HG03469 (cell line): ENCODE results near the gene PRPF40A.

ENCODE experiments used
- ATAC-seq: cut with Tn5 transposase; IDR thresholded peaks from one replicate; pipeline ENCODE4 v1.9.1; 2021; ENCODE audit warnings: mild to moderate bottlenecking, moderate library complexity, moderate number of reproducible peaks; ENCODE audit not compliant: unreplicated experiment

PRPF40A gene

DNA sequence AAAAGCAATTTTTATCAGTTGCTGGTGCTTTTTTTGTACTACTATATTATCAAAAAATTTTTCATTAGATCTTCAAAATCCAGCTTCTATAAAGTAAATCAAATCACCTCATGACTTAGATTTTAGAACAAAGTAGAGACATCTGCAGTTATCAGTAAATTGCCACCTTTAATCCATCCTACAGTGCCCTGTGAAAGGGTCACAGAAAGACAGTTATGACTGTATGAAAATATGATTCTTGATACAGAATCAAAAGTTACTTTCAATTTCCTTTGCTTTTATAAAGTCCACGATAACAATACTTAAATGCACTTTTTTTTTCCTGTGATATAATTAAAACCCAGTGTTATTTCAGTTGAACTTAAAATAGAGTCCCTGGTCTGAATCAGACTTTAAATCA is 61.4 kb downstream of the PRPF40A start:
- ATAC-seq = no peak

DNA sequence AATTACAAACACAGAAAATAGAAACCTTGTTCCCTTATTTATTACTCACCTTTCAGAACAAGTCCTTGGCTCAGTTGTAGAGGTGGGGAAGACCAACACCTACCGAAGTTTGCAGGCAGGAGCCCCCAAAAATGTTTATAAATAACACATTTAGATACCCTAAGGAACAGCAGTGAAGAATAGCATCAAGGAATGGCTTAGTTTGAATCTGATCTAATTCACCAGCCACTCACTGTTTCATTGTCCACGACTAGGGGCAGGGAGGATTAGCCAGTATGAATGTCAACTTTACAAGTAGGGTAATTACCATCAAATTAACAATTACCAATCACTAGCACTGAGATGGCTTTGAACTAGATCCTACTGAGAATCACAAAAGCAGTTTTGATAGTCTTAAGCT is 65.4 kb downstream of the PRPF40A start:
- no peak for ATAC-seq

DNA sequence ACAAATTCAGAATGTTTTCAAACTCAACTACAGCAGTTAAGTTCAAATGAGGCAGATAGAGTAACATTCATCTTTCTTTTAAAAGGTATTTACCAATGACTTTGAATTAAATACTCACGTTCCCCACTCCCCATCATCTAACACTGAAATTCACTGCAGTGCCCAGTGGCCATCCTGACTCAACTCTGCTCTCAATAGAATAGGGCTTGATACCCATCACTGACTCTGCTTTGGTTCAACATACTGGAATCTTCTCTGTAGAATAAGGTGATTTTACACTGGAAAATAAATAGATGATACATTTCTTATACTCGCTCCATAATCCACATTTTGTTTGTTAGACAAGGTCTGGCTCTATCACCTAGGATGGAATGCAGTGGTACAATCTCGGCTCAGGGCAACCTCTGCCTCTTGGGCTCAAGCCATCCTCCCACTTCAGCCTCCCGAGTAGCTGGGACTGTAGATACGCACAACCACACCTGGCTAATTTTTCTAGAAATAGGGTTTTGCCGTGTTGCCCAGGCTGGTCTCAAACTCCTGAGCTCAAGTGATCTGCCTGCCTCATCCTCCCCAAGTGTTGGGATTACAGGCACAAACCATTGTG is 66.4 kb downstream of the PRPF40A start:
- ATAC-seq = no peak

DNA sequence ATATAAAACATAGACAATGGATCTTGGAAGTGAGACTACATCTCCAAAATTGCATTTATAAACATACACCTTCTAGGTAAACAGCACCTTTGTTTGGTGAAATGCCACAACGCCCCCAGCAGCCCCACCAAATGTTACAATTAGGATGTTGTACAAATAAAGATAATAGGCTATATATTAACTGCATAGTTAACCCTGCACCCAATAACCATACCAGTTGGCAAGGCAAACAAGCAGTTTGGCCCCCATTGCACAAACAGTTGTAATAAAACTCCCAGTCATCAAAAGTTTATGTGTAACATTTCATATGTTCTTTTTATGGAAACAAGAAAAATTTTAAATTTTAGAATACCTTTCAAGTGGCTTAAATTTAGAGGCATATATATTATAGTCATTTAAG is 67.3 kb downstream of the PRPF40A start:
- ATAC-seq = no peak

DNA sequence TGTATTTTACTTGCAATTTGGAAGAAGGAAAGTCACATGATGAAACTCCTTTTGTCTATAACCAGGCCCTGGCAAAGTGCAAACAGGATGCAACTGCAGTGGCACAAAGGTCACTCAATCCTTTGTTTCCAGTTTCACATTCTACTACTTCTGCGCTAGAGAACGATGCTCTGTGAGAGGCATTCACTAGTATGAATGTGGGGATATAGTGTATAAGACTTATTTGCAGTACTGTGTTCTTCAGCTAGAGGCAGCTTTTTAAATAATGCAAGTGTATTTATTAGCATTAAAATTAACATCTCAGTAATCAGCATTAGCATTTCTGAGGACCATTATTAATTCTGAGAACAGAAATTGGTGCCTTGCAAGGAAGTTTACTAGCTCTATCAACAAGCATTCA is 68.9 kb downstream of the PRPF40A start:
- ATAC-seq = no peak

DNA sequence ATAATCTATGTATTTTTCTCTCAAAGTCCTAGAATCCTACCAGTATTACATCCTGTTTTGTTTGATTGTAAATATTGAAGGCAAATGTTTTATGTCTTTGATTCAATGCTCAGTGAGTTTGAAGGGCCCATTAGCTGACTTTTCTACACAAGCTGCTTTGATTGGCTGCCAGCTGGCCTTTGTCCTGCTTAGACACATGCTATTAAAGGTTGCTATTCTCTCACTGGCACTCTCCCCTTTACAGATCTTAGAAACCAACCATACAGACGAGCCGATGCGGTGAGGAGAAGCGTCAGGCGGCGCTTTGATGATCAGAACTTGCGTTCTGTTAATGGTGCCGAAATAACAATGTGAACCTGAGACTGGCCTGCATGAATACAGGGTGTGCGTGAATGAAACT is 69.7 kb downstream of the PRPF40A start:
- no peak for ATAC-seq

DNA sequence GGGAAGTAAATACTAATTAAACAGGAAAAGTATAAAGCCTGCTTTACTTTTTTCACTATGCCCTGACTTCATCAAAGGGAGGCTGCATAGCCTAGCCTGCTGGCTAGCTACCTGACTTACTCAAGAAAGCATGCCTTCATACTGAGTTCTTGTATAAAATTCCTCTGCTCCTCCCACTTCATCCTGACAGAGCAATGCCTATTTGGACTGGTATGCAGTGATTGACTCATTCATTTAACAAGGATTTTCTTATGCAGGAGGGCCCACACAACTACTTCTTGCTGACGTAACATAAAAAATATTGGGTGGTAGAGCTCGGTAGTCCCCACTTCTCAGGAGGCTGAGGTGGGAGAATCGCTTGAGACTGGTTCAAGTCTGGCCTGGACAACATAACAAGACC is 70.5 kb downstream of the PRPF40A start:
- ATAC-seq = no peak

DNA sequence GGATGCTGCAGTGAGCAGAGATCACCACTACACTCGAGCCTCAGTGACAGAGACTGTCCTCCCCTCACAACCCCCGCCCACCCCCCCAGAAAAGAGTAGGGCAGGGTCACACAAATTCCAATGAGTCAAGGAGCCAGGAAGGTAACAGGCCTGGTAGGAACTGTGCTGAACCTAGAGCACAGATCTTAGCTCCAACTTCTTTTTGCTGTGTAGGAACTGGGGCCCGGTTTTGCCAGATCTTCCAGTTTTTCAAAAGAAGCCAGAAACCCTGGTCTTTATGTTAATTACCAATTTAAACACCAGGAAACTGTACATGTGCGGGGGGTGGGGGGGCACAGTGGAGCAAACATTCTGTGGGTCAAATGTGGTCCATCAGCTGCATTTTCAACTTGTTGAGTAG is 71.0 kb downstream of the PRPF40A start:
- no peak for ATAC-seq

DNA sequence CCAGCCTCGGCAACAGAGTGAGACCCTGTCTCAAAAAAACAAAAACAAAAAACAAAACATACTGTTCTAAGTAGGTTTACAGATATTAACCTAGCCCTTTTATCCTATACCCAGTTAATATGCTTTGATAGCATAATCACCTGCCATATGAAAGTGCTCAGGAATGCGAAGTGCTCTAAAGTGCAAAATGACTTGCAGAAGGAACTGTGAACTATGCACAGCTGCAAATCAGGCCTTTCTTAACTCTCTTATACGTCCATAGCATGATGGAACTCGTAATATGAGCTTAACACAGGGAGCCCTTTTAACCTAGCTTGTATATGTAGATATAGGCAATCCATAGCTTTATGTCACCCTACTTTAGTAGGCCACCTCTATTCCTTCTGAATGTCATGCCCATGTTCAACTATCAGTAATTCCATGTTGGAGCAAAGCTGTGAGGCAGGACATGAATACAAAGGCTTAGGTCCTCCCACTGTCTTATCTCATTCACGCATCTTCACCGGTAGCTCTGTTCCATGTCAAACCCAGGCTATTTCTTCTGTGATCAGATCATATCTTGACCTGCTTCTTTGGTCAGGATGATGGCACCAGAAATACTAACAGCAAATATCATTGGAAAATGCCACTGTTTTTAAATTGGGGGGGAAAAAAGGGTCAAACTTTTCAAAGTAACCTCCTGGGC is 72.9 kb downstream of the PRPF40A start:
- ATAC-seq = no peak

DNA sequence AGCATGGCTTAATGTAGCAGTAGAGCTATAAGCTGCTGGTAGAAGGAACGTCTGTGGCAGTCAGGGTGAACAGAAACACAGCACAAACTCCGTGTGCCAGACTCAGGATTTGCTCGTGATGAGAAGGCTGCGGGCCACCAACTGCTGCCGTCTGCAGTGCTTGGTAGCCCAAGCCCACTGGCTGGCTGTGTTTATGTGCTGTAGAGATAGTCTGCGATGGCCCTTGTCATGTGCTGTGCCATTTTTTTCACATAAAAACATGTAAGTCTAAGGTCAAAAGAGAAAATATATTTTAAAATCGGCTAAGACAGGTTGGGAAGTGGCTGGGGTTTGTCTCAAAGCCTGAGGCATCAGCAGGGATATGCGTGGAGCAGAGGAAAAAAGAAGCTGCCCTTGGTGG is 78.7 kb downstream of the PRPF40A start:
- no peak for ATAC-seq

DNA sequence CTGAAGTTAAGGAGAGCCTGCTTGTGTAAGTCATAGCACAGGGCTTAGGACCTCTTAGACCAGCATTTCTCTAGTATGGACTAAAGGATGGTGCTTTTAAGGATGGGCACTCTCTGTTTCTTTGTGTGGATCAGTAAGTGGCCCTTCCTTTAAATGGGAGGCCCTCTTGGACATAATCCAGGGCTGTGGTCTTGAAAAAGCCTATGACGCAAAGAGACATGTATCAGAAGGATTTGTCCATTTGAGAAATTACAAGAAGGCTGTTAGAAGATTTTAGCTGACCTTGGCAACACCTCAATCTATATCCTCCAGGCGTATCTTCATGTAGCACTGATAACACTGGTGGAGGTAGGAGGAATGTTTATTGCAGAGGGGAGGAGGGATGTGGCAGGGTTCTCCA is 79.2 kb downstream of the PRPF40A start:
- ATAC-seq = no peak

DNA sequence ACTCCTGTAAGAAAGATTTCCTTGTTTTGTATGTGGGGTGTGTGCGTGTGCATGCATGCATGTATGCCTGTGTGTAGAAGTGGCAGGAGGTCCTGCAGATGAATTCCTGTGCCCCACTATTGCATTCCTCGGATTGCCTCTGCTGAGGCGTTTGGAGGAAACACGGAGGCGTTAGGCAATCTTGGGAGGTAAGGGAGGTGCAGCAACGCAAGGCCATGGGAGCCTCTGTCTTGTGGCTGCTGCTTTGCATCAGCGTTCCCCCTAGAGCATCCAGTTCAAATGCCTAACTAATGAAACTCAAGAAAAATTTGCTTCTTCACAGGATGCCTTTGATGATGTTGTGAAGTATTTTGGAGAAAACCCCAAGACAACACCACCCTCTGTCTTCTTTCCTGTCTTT is 80.0 kb downstream of the PRPF40A start:
- ATAC-seq = no peak

DNA sequence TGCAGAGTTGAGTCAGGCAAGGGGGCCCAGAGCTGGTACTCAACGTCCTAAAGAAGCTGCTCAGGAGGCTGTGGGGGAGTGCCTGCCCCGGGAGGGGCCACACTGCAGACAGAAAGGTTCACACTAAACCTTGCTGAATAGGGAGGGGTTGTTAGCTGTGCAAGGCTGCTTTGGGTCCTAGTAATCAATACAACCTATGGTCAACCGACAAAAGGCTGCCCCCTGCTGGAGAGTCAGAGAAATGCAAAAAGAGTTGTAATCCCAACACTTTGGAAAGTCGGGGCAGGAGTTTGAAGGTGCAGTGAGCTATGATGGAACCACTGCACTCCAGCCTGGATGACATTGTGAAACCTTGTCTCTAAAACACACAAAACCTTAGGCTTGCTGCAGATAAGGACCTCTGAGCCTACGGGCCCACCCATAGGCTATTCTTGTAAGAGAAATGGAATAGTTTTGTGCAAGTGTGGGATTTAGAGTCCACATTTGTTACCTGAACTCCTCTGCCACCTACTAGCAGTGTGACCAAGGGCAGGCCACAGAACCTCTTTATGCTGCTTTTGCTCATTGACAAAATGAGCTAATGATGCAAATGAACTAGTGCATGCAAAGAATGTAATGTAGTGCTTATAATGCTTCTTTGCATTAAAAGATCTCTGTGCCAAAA is 81.5 kb downstream of the PRPF40A start:
- no peak for ATAC-seq

DNA sequence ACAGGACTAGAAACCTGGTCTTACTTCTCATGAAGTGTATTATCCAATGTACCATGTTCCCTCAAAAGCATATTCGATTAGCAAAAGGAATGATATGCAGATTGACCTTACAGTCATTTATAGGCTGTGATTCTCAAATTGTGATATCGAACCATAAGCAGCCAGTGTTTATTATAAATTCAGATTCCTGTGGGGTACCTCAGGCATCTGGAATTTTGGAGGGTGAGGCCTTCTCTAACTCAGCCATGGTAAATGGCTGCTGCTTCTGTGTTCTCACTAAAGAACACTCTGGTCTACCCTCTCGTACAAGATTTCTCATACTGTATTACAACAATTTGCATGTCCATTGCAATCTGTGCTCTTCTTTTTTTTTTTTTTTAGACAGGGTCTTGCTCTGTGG is 84.5 kb downstream of the PRPF40A start:
- no peak for ATAC-seq

DNA sequence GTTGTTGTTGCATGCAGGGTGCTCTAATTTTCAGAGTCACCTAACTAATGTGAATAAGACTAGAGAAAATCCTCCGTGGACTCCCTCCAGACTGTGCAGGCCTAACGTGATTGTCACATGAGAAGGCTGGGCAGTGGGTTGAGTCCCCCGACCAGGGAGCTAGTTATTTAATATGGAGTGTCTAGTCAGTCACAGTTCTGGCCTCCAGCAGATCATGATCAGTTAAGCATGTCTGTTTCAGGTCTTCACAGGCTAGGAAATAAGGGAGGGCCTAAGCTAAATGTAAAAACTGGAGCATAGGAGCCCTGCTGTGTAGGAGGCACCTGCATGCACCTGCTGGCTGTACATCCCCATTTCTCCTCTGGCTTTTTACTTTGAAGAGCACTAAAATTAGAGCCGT is 86.8 kb downstream of the PRPF40A start:
- no peak for ATAC-seq

DNA sequence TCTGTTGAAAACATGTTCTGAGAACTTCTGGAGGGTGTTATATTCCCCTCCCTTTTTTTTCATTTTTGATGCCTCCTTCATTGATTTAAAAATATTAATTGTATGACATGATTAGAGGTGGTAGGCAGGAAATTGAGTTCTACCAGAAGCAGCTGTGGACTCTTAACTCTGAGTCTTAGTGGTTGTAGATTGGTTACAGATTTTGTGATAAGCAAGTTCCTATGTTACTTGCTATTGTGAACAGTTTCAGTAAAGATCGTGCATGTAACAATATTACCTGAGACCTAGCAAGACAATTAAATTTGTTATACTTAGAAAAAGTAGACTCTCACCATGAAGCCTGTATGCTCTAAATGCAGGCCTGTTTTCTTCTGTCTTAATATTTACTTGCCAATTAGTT is 88.1 kb downstream of the PRPF40A start:
- ATAC-seq = no peak

DNA sequence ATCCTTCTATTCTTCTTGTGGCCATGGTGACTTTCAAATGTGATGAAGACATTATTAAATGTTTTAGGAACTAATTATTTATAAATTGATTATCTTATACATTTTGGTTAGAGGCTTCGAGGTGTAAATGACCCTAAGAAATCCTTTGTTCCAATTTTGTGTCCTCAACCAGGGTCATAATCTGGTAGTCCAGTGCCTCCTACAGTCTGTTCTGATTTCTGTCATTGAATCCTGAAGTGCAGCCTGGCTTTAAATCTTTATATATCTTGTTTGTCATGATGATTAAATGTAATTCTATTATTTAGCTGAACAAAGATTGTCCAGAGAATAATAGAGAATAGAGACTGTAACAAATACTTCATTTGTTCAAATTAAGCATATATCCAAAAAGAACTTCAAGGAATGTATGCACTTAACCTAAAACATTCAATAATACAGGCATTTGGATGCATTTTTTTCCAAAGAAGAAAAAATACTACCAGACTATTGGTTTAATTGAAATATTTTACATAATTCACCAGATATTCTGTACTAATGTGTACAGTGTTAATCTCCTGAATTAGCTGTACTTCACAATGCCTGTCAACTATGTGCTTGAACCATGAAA is 89.8 kb downstream of the PRPF40A start:
- ATAC-seq = no peak

DNA sequence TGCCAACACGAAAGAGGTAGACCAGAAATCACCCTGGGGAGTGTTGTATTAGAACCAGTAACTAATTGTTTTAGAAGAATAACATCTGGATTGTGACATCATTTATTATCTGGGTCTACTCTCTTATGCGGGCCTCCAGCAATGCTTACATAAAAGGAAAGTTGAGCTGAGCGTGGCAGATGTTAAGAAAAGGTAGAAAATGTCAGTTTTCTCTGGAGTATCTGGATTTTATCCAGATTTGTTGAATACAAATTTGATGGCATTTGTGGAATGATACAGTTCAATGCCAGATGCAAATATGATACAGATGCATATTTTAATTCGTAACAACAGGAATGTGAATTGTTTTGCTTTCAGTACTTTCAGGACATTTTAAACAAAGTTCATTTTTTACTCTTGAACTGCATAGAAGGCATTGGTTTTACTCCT is 90.3 kb downstream of the PRPF40A start:
- no peak for ATAC-seq

DNA sequence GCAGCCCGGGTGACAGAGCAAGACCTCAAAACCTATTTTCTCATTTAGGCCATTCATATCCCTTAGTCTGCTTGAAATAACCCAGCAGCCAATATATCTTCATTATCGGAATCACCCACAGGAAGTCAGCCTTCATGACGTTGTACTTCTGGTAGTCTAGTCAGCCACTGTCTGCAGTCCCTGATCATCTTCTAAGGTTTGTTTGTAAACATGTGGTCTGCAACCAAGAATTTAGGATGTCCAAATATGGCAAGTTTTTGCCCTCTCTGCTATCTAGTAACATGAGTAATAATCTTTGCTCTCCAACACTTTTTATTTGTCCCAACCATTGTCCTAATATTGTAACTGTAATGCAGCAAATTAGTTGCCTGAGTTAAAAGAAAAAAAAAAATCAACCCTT is 92.5 kb downstream of the PRPF40A start:
- ATAC-seq = no peak

DNA sequence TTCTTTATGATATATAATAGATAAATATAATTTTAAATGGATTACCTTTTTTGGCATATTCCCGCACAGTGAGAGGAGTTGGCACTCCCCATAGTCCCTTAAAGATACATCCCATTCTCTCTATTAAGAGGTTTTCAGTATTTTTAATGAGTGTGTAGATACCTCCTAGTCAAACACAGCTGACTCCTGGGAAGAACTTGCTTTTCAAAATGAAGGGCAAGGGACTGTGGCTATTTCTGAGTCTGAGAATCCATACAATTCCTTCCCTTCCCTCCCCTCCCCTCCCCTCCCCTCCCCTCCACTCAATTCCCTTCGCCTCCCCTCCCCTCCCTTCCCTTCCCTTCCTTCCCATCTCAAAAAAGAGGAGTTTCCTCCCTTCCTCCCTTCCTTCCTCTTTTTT is 93.5 kb downstream of the PRPF40A start:
- no peak for ATAC-seq

DNA sequence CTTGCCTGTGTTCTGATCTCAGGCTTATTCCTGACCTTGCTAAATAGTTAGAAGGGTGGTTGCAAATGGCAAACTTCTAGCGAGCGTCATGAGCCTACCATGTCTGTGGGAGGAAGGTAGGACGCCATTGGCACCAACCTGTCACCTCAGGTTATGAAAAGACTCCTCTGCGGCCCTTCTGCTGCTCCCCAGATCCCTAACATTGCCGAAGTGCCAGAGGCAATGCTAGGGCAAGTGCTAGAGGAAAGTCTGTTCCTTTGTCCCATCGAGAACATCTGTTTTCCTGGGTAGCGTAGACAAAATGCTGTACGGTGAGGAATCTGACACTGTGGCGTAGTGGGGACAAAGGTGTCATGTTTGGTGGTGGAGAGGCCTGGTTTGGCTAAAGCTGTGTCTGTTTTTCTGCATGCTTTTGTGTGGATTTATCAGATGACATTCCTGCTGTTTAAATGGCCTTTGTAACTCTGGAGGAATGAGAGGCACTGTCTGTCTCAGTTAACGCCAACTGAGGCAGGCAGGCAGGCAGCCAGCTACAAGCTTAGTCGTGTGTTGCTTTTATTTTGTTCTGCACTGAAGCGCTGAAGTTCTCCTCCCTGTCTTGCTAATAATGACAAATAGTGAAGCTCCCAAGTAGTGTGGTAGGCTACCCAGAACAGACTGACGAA is 94.1 kb downstream of the PRPF40A start:
- ATAC-seq = no peak

DNA sequence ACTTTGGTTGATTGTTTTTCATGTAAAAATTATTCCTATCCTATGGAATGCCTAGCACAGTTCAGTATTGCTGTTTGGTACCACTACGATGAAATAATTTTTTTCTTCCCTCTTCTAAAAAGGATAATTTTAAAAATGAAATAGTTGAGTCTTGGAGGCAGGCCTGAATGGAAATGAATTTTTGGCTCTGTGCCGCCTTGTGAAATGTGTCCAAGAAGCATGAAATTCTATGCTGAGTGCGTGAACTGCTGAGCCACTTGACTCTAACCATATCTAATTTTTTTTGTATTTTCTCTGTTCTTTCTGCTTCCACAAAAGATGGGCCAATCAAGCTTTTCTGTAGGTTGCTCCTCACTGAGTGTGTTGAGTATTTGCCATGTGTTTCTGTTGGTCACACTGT is 95.0 kb downstream of the PRPF40A start:
- ATAC-seq = no peak
